Cerebellar nuclear complex (tissue), 1 donor: ENCODE data around the gene SLIT3.

ENCODE experiments used
- DNase-seq, 2 experiments: peaks; one replicate each; lab custom pipeline; 2025; lab: John Stamatoyannopoulos, UW

SLIT3 gene

DNA sequence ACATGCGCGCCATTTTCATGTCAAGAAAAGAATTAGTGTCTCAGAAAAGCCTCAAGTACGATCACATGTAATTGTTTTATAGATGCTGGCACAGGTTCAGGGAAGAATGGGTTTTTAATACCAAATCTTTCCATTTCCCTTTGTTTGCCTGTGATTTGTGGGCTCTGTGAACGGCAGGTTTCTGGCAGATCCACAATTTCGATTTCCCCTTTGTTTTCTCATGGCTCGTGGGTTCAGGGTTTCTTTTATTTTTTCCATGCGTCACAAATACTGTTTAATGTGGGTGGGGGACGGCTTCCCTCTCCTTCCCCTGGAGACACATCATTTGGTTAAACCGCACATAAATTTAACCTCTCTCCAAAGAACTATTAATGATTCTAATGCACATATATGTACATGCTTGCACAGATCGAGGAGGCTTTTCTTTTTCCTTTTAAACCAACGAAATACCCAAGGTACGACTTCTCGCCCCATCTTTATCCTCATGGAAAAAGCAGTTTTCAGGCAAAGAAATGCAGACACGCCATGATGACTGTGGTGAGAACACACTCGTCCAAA lies 195.9 kb downstream of the SLIT3 start:
- DNase-seq = no peak

- no peak for DNase-seq
These were observed 197.3 kb downstream of the SLIT3 start for GRCh38 chr5:169103586-169104181.

- DNase-seq = no peak
These were observed 199.0 kb downstream of the SLIT3 start for GRCh38 chr5:169101966-169102365.

DNA sequence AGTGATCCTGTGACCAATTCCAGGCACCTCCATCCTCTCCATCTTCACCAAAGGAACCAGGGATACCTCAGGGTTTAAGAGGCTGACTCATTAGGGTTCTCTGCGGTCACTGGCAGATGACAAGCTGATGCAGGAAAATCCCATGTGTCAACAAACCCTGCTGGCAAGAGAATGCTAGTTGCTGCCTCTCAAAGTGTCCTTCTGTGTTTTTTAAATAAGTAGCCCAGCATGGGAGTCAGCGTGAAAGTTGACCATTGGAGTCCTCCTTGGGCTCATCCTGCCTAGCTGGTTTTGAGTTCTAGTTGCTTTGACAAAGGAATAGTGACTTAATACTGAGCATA lies 200.2 kb downstream of the SLIT3 start:
- DNase-seq = no peak

GRCh38 chr5:169099801-169100734 lies 200.9 kb downstream of the SLIT3 start:
- peak; percentile 84 to 86 for DNase-seq

GRCh38 chr5:169098331-169099121 lies 202.4 kb downstream of the SLIT3 start:
- DNase-seq = no peak

GRCh38 chr5:169097374-169098326 lies 203.3 kb downstream of the SLIT3 start:
- peak in 1 of 2 experiments; percentile 8 for DNase-seq

GRCh38 chr5:169095976-169096375 lies 205.0 kb downstream of the SLIT3 start:
- no peak for DNase-seq

- DNase-seq = no peak
These were observed 205.5 kb downstream of the SLIT3 start for GRCh38 chr5:169095410-169095960.

GRCh38 chr5:169094586-169095409 lies 206.1 kb downstream of the SLIT3 start:
- no peak for DNase-seq

DNA sequence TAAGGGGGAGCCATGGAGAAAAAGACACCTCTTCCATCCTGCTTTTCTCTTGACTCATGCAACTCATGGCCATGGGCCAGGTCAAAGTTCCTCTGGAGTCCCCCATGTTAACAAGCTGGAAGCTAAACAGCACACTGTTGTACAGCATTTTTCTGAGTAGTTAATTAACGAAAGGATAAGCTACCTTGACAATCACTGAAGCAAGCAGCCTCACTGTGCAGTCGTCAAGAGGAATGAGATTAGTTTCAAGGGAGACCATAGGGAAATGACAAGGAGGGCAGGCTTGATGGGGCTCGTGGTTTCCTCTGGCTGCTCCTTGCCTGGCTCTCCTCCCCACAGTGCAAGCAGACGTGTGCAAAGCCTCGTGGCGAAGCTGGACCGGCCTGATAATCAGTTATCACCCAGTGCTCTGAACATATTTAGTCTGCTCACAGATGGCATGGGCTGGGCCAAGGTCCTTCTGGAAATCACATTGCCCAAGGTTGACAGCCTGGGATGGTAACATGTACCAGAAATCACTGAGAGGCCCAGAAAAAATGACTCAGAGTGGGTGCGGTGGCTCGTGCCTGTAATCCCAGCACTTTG lies 209.5 kb downstream of the SLIT3 start:
- DNase-seq = peak; percentile 56 to 59

DNA sequence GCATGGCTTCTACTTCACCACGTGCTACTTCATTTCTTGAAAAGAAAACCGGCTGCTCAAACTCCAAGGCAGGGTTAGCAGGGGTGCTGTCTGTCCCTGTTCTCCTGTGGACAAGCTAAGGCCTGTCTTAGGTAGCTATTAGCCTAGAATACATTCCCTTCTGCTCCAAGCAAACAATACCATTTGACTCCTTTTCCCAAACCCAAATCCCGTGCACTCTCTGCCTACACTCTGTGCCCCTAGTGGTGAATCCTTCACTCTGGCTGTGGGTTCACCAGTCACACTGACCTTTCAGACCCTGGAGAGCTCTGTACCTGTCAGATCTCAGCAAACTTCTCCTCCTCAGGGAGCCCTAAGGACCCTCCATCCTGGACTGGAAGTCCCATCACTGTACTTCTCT lies 211.6 kb downstream of the SLIT3 start:
- DNase-seq = no peak

- DNase-seq = no peak
These were observed 212.8 kb downstream of the SLIT3 start for GRCh38 chr5:169088028-169088725.

DNA sequence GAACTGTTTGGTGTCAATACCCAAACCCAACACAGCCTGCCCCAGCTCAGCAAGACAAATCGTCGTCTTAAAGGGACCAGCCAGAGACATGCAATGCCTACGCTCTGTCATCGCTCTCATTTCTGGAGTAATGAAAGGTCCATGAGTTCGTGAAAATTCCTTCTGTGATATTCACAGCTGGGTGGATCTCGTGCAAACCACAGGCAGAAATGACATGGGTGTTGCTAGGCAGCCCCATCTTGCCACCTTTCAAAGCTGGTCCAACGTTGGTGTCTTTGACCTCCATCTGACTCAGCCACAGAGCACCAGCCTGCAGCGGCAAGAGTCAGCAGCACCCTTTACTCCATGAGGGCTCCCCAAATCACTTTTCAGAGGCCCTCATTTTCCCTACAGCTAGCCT lies 215.3 kb downstream of the SLIT3 start:
- DNase-seq = no peak

- no peak for DNase-seq
These were observed 215.7 kb downstream of the SLIT3 start for GRCh38 chr5:169085212-169085611.

GRCh38 chr5:169084775-169085174 lies 216.2 kb downstream of the SLIT3 start:
- DNase-seq = no peak

- no peak for DNase-seq
These were observed 217.4 kb downstream of the SLIT3 start for GRCh38 chr5:169083394-169084018.

- no peak for DNase-seq
These were observed 219.8 kb downstream of the SLIT3 start for GRCh38 chr5:169081000-169081724.
